CD8-positive, alpha-beta memory T cell (primary cell): ENCODE measurements around the gene ARL3. TPM values are rescaled to one million over a fixed set of nuclear protein-coding genes. Genes with fewer than 3 reads are reported as not detected.

ENCODE experiments used
- CTCF ChIA-PET: fragments of 350-600 bp; sonication (Branson Sonifier 250); formaldehyde crosslinking; loops from one replicate; lab custom pipeline; 2021; ENCODE audit warnings: antibody characterized with exemption; lab: Charles Lee
- POLR2A ChIA-PET: fragments of 350-600 bp; sonication (Branson Sonifier 250); formaldehyde crosslinking; loops from one replicate; lab custom pipeline; 2021; ENCODE audit warnings: antibody characterized with exemption; lab: Charles Lee
- DNase-seq, 5 donors: peaks; one replicate each; pipeline versions ENCODE4 v3.0.0 to v3.0.0-alpha.2; 2020 to 2022; ENCODE audit warnings: mixed read lengths in 1 of 5
- H3K27ac ChIP-seq: one replicate; pipeline ENCODE4 v1.7.0; 2013; ENCODE audit warnings: low read depth, mild to moderate bottlenecking, low read length, moderate library complexity
- H3K27me3 ChIP-seq: 2 replicates; pipeline ENCODE4 v1.7.0; 2013; ENCODE audit warnings: low read length, mild to moderate bottlenecking; ENCODE audit not compliant: insufficient read depth, poor library complexity, severe bottlenecking
- H3K36me3 ChIP-seq: 2 replicates; pipeline ENCODE4 v1.7.0; 2013; ENCODE audit warnings: mild to moderate bottlenecking, low read length, moderate library complexity; ENCODE audit not compliant: insufficient read depth
- H3K4me1 ChIP-seq: 2 replicates; pipeline ENCODE4 v1.7.0; 2013; ENCODE audit warnings: mild to moderate bottlenecking, low read length, moderate library complexity; ENCODE audit not compliant: insufficient read depth
- H3K4me3 ChIP-seq: 2 replicates; pipeline ENCODE4 v1.7.0; 2013; ENCODE audit warnings: mild to moderate bottlenecking, low read length
- H3K9me3 ChIP-seq: 2 replicates; pipeline ENCODE4 v1.7.0; 2013; ENCODE audit warnings: mild to moderate bottlenecking, low read length
- H3K27ac Mint-ChIP-seq, 8 donors: one replicate each; pipeline ENCODE4 v1.8.0; 2020 to 2021; ENCODE audit warnings: mixed read lengths in 8 of 8, mild to moderate bottlenecking in 6 of 8, inconsistent platforms in 3 of 8, moderate library complexity in 3 of 8
- H3K27me3 Mint-ChIP-seq, 2 donors: one replicate each; pipeline ENCODE4 v1.8.0; 2020 to 2021; ENCODE audit warnings: mixed read lengths in 2 of 2, mild to moderate bottlenecking in 1 of 2, moderate library complexity in 1 of 2
- H3K36me3 Mint-ChIP-seq, 3 donors: one replicate each; pipeline ENCODE4 v1.8.0; 2020 to 2021; ENCODE audit warnings: mixed read lengths in 3 of 3, inconsistent platforms in 1 of 3, mild to moderate bottlenecking in 1 of 3
- H3K4me1 Mint-ChIP-seq, 3 donors: one replicate each; pipeline ENCODE4 v1.8.0; 2020 to 2021; ENCODE audit warnings: mixed read lengths in 3 of 3, inconsistent platforms in 1 of 3, mild to moderate bottlenecking in 1 of 3
- H3K4me3 Mint-ChIP-seq, 7 donors: one replicate each; pipeline ENCODE4 v1.8.0; 2020 to 2021; ENCODE audit warnings: mixed read lengths in 7 of 7, mild to moderate bottlenecking in 6 of 7, moderate library complexity in 4 of 7, inconsistent platforms in 2 of 7
- H3K9me3 Mint-ChIP-seq, 5 donors: one replicate each; pipeline ENCODE4 v1.8.0; 2020 to 2022; ENCODE audit warnings: mixed read lengths in 5 of 5, mild to moderate bottlenecking in 3 of 5, moderate library complexity in 2 of 5, inconsistent platforms in 1 of 5
- polyA plus RNA-seq: library from polyadenylated mRNA; unstranded; fragments of 300-500 nt; fragmentation: Illumina TruSeq; gene quantifications from one replicate; pipeline ENCODE4 v1.2.3, GENCODE V29; 2021
- total RNA-seq, 2 experiments: library from RNA; stranded (reverse); gene quantifications; one replicate each; pipeline ENCODE4 v1.2.3, GENCODE V29; 2021

The ARL3 gene
- total and polyA plus RNA-seq, 3 experiments from 2014 or later: 5.7 to 8.7 (median 8.7) TPM

GRCh38 chr10:102635377-102635776 is 78.8 kb downstream of the ARL3 start:
- Histone ChIP-seq H3K4me1 (peaks cover 40% of the 10 kb centered on the region), H3K4me3 (no peak overlapping the region), H3K27me3 (no peaks in the 10 kb centered on the region), H3K9me3 (no peaks in the 10 kb centered on the region), H3K36me3 (no peaks in the 10 kb centered on the region), H3K27ac (no peak overlapping the region)
- peaks cover 28 to 44% (median 38%) of the 10 kb centered on the region in 3 donors for H3K4me1 Mint-ChIP-seq
- peak overlapping the region; percentile 58 to 96 (median 80) for H3K27ac Mint-ChIP-seq
- no peaks in the 10 kb centered on the region for H3K9me3 Mint-ChIP-seq
- H3K27me3 Mint-ChIP-seq: no peaks in the 10 kb centered on the region
- peaks cover 0 to 10% (median 2%) of the 10 kb centered on the region in 3 donors for H3K36me3 Mint-ChIP-seq
- ChIA-PET POLR2A (interaction anchor here (0.6 to 1.0 kb wide), 4 partner anchors 9 to 1604 kb away, joined by 3 read pairs; partner anchors contain the start of genes PDZD7, SFXN3 and TRIM8), CTCF (interaction anchor here (1.3 kb wide), 1 partner anchor 9 kb away, joined by 4 read pairs; the partner anchor contains the start of gene TRIM8)
- DNase-seq: peak in 2 of 5 donors; percentile 34 to 49
- peak overlapping the region in 5 of 7 donors; percentile 32 to 69 (median 55) for H3K4me3 Mint-ChIP-seq

DNA sequence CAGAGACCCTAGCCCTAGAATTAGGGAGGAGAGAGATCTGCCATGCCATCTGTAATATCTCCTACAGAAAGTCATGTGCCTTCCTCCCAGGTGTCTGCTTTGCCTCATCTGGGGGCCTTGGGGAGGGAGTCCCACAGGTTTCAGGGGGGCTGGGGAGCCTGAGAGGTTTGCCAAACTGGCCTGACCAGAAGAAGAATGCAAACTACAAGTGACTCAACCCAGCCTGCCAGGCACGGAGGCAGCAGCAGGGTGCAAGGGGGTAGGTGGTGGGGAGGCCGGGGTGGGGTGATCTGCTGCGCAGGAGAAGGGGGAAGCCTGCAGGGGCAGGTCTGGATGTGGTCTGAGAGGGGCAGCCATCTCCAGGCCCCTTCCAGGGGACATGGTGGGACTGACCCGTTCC is 79.5 kb downstream of the ARL3 start:
- ChIA-PET POLR2A (no interaction called here), CTCF (interaction anchor here (1.3 kb wide), 1 partner anchor 9 kb away, joined by 4 read pairs; the partner anchor contains the start of gene TRIM8)
- H3K36me3 ChIP-seq: no peaks in the 10 kb centered on the region
- H3K27ac ChIP-seq: no peak overlapping the region
- Mint-ChIP-seq H3K4me3 (no peak overlapping the region), H3K36me3 (peaks cover 0 to 16% (median 2%) of the 10 kb centered on the region in 3 donors), H3K27ac (peak overlapping the region in 7 of 8 donors; percentile 31 to 74 (median 47)), H3K9me3 (no peaks in the 10 kb centered on the region), H3K27me3 (no peaks in the 10 kb centered on the region), H3K4me1 (peaks cover 28 to 44% (median 38%) of the 10 kb centered on the region in 3 donors)
- no peaks in the 10 kb centered on the region for H3K27me3 ChIP-seq
- DNase-seq: no peak
- no peaks in the 10 kb centered on the region for H3K9me3 ChIP-seq
- no peak overlapping the region for H3K4me3 ChIP-seq
- peaks cover 40% of the 10 kb centered on the region for H3K4me1 ChIP-seq

GRCh38 chr10:102633848-102634247 is 80.3 kb downstream of the ARL3 start:
- Mint-ChIP-seq H3K9me3 (no peaks in the 10 kb centered on the region), H3K4me1 (peaks cover 28 to 44% (median 38%) of the 10 kb centered on the region in 3 donors), H3K27me3 (no peaks in the 10 kb centered on the region), H3K36me3 (peaks cover 0 to 19% (median 2%) of the 10 kb centered on the region in 3 donors), H3K4me3 (no peak overlapping the region), H3K27ac (peak overlapping the region in 5 of 8 donors; percentile 48 to 86 (median 76))
- ChIA-PET POLR2A (interaction anchor here (1.3 kb wide), 1 partner anchor 8 kb away, joined by 4 read pairs; no protein-coding TSS in a partner anchor), CTCF (no interaction called here)
- Histone ChIP-seq H3K9me3 (no peaks in the 10 kb centered on the region), H3K4me1 (peaks cover 40% of the 10 kb centered on the region), H3K27me3 (no peaks in the 10 kb centered on the region), H3K27ac (no peak overlapping the region), H3K4me3 (no peak overlapping the region), H3K36me3 (no peaks in the 10 kb centered on the region)
- DNase-seq: no peak

DNA sequence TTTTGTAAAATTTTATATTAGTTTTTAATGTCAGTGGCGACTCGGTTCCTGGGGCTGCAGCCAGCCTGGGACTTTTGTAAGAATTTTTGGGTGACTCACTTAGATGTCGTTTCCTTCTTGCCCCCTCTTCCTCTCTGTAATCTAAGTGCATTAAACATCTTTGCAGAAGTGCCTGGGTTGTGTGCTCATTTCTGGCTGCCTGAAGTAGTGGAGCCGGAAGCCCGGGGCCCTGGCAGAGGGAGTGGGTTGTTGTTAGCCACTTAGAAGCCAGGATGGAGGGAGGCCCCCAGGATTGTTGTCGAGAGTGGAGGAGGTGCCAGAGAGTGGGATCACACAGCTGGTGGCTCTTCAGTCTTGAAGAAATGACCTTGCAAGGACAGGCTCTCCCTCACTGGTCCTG is 80.9 kb downstream of the ARL3 start:
- ChIA-PET CTCF (interaction anchor here (0.9 kb wide), 1 partner anchor 12 kb away, joined by 3 read pairs; the partner anchor contains the start of gene TRIM8), POLR2A (interaction anchor here (1.3 kb wide), 1 partner anchor 9 kb away, joined by 4 read pairs; no protein-coding TSS in a partner anchor)
- Mint-ChIP-seq H3K4me3 (peak overlapping the region in 1 of 7 donors; percentile 10), H3K27ac (peak overlapping the region; percentile 35 to 95 (median 78)), H3K36me3 (peaks cover 0 to 22% (median 2%) of the 10 kb centered on the region in 3 donors), H3K27me3 (no peaks in the 10 kb centered on the region), H3K9me3 (no peaks in the 10 kb centered on the region), H3K4me1 (peaks cover 28 to 44% (median 38%) of the 10 kb centered on the region in 3 donors)
- no peaks in the 10 kb centered on the region for H3K27me3 ChIP-seq
- DNase-seq: peak in 1 of 5 donors; percentile 49
- no peak overlapping the region for H3K4me3 ChIP-seq
- H3K4me1 ChIP-seq: peaks cover 40% of the 10 kb centered on the region
- no peak overlapping the region for H3K27ac ChIP-seq
- H3K9me3 ChIP-seq: no peaks in the 10 kb centered on the region
- no peaks in the 10 kb centered on the region for H3K36me3 ChIP-seq

- Mint-ChIP-seq H3K27ac (peak overlapping the region in 7 of 8 donors; percentile 48 to 98 (median 83)), H3K9me3 (no peaks in the 10 kb centered on the region), H3K4me1 (peaks cover 28 to 44% (median 38%) of the 10 kb centered on the region in 3 donors), H3K36me3 (peaks cover 0 to 24% (median 2%) of the 10 kb centered on the region in 3 donors), H3K4me3 (peak overlapping the region in 2 of 7 donors; percentile 10 to 70), H3K27me3 (no peaks in the 10 kb centered on the region)
- DNase-seq: peak in 1 of 5 donors; percentile 42
- H3K9me3 ChIP-seq: no peaks in the 10 kb centered on the region
- no peaks in the 10 kb centered on the region for H3K27me3 ChIP-seq
- POLR2A ChIA-PET: interaction anchor here (1.3 to 1.7 kb wide), 2 partner anchors 9 to 12 kb away, joined by 4 read pairs; partner anchors contain the start of gene TRIM8
- no peak overlapping the region for H3K4me3 ChIP-seq
- H3K27ac ChIP-seq: no peak overlapping the region
- CTCF ChIA-PET: interaction anchor here (0.9 to 1.4 kb wide), 2 partner anchors 9 to 12 kb away, joined by 3 to 4 read pairs; partner anchors contain the start of gene TRIM8
- peaks cover 40% of the 10 kb centered on the region for H3K4me1 ChIP-seq
- no peaks in the 10 kb centered on the region for H3K36me3 ChIP-seq
These were observed 81.6 kb downstream of the ARL3 start for GRCh38 chr10:102632394-102633111.

DNA sequence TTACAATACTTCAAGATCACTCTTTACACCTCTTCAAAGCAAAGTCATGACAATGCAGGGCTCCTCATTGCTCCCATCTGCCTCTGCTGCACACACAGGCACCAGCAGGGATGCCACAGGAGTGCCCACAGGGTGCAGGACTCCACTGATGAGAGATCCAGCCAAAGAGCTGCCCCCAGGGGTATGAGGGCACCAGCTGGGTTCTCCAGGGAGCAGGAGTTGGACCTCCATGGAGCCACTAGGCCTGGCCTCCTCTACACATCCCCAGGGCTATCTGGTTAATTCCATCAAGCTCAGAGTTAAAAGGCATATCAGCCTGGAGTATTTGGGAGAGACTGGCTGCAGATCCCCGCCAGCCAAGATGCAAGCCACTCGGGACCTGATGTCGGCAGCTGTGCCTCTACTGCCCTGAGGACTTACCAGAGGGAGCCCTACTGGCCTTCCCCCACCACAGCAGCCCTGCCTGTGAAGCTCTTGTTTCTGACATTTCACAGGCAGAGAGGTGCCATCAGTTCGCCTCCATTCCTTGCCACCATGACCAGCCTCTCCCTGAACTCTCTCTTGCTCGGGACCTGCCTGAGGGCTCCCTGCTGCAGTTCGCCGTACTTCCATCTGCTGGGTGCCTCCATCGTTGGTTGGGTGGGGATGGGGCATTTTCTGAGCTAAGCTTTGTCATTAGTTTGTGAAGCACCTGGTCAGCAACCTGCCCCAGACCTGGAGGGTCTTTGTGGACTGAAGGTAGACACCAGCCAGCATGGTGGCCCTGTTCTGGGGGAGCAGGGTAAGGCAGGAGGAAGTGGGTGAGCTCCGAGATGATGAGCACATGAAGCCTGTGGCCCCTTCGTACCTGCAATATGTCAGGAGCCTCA is 82.4 kb downstream of the ARL3 start:
- DNase-seq: peak in 1 of 5 donors; percentile 8
- Histone ChIP-seq H3K27ac (no peak overlapping the region), H3K4me3 (no peak overlapping the region), H3K4me1 (peaks cover 40% of the 10 kb centered on the region), H3K9me3 (no peaks in the 10 kb centered on the region), H3K27me3 (no peaks in the 10 kb centered on the region), H3K36me3 (no peaks in the 10 kb centered on the region)
- H3K4me1 Mint-ChIP-seq: peaks cover 28 to 43% (median 35%) of the 10 kb centered on the region in 3 donors
- H3K27ac Mint-ChIP-seq: peak overlapping the region in 6 of 8 donors; percentile 8 to 95 (median 85)
- ChIA-PET CTCF (interaction anchor here (1.4 kb wide), 1 partner anchor 10 kb away, joined by 4 read pairs; no protein-coding TSS in a partner anchor), POLR2A (interaction anchor here (1.7 kb wide), 1 partner anchor 13 kb away, joined by 4 read pairs; the partner anchor contains the start of gene TRIM8)
- no peak overlapping the region for H3K4me3 Mint-ChIP-seq
- no peaks in the 10 kb centered on the region for H3K27me3 Mint-ChIP-seq
- peaks cover 0 to 28% (median 3%) of the 10 kb centered on the region in 3 donors for H3K36me3 Mint-ChIP-seq
- no peaks in the 10 kb centered on the region for H3K9me3 Mint-ChIP-seq

DNA sequence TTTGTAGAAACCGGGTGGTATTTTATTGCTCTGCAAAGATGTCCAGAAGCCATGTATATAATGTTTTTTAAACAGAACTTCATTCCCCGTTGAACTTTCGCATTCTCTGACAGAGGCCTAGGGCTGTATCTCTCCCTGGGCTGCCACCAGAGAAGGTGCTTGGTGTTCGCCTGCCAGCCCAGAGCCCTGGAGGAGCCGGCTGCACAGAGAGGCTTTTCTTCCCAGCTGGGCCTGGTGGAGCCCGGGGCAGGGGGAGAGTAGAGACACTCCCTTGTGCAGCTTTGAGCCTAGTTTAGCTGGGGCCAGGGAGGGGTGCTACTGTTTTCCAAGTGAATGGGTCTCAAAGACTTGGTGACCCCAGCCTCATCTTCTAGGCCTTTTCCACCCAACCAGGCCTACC is 83.5 kb downstream of the ARL3 start:
- H3K27ac Mint-ChIP-seq: peak overlapping the region in 2 of 8 donors; percentile 72 to 95
- Histone ChIP-seq H3K27me3 (no peaks in the 10 kb centered on the region), H3K4me1 (peaks cover 34% of the 10 kb centered on the region), H3K36me3 (no peaks in the 10 kb centered on the region), H3K9me3 (no peaks in the 10 kb centered on the region), H3K27ac (no peak overlapping the region), H3K4me3 (no peak overlapping the region)
- H3K36me3 Mint-ChIP-seq: peaks cover 0 to 28% (median 3%) of the 10 kb centered on the region in 3 donors
- H3K27me3 Mint-ChIP-seq: no peaks in the 10 kb centered on the region
- H3K4me3 Mint-ChIP-seq: no peak overlapping the region
- no peaks in the 10 kb centered on the region for H3K9me3 Mint-ChIP-seq
- CTCF ChIA-PET: no interaction called here
- DNase-seq: no peak
- POLR2A ChIA-PET: no interaction called here
- peaks cover 25 to 36% (median 31%) of the 10 kb centered on the region in 3 donors for H3K4me1 Mint-ChIP-seq
